A673 (cell line): ENCODE measurements around the gene VWA2.

Source experiments
- CTCF ChIP-seq: fragments of 300-800, 200-600 bp; sonication (generic); conservative IDR thresholded peaks from 2 replicates; pipeline ENCODE4 v1.5.1; 2017; ENCODE audit warnings: low read depth, mild to moderate bottlenecking, antibody characterized with exemption, low read length, moderate library complexity, mixed read lengths
- EZH2 ChIP-seq: fragments of 200-600 bp; sonication (generic); IDR thresholded peaks from 2 replicates; pipeline ENCODE4 v1.6.1; 2017; ENCODE audit warnings: borderline replicate concordance, low read depth, mild to moderate bottlenecking, mixed read lengths, antibody characterized with exemption, low read length; ENCODE audit not compliant: poor library complexity, severe bottlenecking

GRCh38 chr10:114262496-114262895, 23.4 kb downstream of the VWA2 start:
- TF ChIP-seq CTCF (no peak), EZH2 (no peak)
